Measurements from ENCODE around the gene ADCY9.
A peak's percentile ranks its signal among the peaks of the same experiment; 100 is the strongest.

Gene ADCY9

DNA sequence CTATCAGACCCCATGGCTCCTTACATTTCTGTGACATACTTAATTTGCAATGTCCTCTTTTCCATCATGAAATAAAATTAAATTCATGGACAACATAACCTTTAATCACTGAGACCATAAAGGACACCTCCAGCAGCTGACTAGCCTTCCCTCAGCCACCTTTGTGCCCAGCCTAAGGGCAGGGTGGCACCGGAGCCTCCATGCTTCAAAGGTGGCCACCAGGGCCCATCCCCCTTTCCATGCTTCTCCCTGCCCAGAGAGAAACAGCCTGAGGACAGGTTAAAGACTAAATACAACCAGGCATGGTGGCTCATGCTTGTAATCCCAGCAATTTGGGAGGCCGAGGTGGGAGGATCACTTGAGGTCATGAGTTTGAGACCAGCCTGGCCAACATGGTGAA is 94.3 kb downstream of the ADCY9 start:
- TF ChIP-seq POLR2A (IDR thresholded peaks at IDR 0.05; ENCODE audit: extremely low read depth, insufficient read length) (no peak), MYC (IDR thresholded peaks at IDR 0.05; ENCODE audit: low read depth, low read length) (no peak)
- TF ChIP-seq, protein P1, sequence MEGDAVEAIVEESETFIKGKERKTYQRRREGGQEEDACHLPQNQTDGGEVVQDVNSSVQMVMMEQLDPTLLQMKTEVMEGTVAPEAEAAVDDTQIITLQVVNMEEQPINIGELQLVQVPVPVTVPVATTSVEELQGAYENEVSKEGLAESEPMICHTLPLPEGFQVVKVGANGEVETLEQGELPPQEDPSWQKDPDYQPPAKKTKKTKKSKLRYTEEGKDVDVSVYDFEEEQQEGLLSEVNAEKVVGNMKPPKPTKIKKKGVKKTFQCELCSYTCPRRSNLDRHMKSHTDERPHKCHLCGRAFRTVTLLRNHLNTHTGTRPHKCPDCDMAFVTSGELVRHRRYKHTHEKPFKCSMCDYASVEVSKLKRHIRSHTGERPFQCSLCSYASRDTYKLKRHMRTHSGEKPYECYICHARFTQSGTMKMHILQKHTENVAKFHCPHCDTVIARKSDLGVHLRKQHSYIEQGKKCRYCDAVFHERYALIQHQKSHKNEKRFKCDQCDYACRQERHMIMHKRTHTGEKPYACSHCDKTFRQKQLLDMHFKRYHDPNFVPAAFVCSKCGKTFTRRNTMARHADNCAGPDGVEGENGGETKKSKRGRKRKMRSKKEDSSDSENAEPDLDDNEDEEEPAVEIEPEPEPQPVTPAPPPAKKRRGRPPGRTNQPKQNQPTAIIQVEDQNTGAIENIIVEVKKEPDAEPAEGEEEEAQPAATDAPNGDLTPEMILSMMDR (IDR thresholded peaks at IDR 0.05; ENCODE audit: low read depth, low read length), result no peak
- TF ChIP-seq, protein P2, sequence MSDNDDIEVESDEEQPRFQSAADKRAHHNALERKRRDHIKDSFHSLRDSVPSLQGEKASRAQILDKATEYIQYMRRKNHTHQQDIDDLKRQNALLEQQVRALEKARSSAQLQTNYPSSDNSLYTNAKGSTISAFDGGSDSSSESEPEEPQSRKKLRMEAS (IDR thresholded peaks at IDR 0.05; ENCODE audit: low read depth, low read length), result no peak
- no peak for DNase-seq (ENCODE audit: low read depth)
- no peak overlapping the region for H3K4me3 ChIP-seq (ENCODE audit: low read depth, low read length)

DNA sequence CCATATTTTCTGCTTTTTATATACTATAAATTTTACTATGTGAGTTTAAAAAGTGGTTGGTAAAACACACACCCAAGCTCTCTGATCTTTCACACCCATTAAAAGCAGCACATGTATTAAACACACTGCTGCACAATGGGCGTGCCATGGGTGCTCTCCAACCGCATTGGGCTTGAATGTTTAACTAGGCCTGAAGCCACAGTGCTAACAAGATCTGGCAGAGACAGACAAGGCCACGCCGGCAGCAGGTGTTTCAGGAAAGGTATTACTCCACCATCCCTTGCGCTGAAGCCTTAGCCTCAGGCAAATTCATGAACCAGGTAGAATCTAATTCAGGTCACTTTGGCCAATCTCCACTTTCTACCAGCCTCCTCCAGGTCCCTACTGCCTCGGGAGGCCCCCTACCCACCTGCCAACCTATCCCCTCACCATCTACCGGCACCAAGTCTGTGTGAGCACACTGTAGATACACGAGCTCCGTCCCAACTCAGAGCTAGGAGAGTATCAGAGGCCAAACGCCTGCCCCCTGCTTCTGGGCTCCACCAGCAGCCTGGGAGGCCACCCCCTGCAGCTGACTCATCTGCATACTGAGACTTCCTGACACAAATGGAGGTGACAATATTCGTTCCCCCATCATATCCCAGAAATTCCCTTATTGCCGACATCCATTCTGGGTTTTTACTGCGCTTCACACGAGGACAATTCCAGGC is 95.0 kb downstream of the ADCY9 start:
- TF ChIP-seq, protein P1 (IDR thresholded peaks at IDR 0.05; ENCODE audit: low read depth, low read length), result no peak
- TF ChIP-seq, protein P2 (IDR thresholded peaks at IDR 0.05; ENCODE audit: low read depth, low read length), result no peak
- no peak for TF ChIP-seq MYC (IDR thresholded peaks at IDR 0.05; ENCODE audit: low read depth, low read length)
- no peak overlapping the region for H3K4me3 ChIP-seq (ENCODE audit: low read depth, low read length)
- no peak for DNase-seq (ENCODE audit: low read depth)

DNA sequence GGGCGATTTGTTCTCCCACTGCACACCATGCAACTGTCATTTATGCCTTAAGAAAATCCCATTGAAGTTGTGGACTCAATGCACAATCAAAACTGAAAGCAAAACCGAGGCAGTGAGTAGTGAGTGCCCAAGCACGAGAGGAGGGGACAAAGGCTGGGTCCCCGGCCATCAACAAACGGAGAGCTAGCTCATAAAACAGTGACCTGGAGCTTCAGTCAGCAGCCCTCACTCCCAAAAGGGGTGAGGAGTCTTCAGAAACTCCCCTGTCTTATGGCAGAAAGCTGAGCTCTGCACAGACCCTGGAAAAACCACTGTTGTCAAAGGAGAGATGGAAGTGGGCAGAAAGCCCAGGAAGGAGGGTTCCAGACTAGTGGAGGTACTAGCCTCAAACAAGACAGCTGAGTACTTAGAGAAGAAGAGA is 96.9 kb downstream of the ADCY9 start:
- H3K4me3 ChIP-seq (ENCODE audit: low read depth, low read length), result no peak overlapping the region
- DNase-seq (ENCODE audit: low read depth), result peak; percentile 24
- TF ChIP-seq, protein P2 (IDR thresholded peaks at IDR 0.05; ENCODE audit: low read depth, low read length), result no peak
- no peak for TF ChIP-seq POLR2A (IDR thresholded peaks at IDR 0.05; ENCODE audit: extremely low read depth, insufficient read length)
- TF ChIP-seq MYC (IDR thresholded peaks at IDR 0.05; ENCODE audit: low read depth, low read length), result no peak
- TF ChIP-seq, protein P1 (IDR thresholded peaks at IDR 0.05; ENCODE audit: low read depth, low read length), result no peak

DNA sequence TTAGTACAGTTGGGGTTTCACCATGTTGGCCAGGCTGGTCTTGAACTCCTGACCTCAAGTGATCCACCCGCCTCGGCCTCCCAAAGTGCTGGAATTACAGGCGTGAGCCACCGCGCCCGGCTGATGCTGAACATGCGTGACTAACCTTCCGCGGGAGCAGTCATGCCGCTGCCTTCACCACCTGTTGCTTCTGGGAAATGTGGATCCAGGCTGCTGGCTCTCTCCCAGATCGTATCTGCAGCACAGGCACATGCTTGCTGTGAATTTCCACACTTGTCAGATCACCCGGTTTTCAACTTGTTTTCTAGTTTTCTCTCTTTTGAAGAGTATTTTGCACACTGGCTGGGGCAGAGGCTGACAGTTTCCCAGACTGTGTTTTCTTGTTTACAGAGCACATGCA is 97.9 kb downstream of the ADCY9 start:
- no peak for DNase-seq (ENCODE audit: low read depth)
- TF ChIP-seq, protein P1 (IDR thresholded peaks at IDR 0.05; ENCODE audit: low read depth, low read length), result no peak
- TF ChIP-seq MYC (IDR thresholded peaks at IDR 0.05; ENCODE audit: low read depth, low read length), result no peak
- TF ChIP-seq, protein P2 (IDR thresholded peaks at IDR 0.05; ENCODE audit: low read depth, low read length), result no peak
- no peak for TF ChIP-seq POLR2A (IDR thresholded peaks at IDR 0.05; ENCODE audit: extremely low read depth, insufficient read length)
- no peak overlapping the region for H3K4me3 ChIP-seq (ENCODE audit: low read depth, low read length)

DNA sequence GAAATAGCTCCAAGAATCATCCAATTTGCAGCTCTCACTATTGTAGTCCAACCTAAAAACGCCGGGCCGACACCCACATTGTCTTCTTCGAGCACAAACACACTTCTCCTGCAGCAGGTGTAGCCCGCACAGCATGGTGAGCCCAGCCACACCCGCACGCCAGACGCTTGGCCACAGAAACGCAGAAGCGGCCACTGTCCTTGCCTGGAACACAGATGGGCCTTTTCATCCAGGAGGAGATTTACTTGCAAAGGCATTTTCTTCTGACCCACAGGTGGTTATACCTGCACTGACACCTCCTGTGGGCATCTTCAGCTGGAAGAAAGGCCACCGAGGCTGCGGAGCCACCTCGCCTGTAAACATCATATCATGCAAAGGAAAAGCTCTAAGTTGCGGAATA is 98.4 kb downstream of the ADCY9 start:
- TF ChIP-seq POLR2A (IDR thresholded peaks at IDR 0.05; ENCODE audit: extremely low read depth, insufficient read length), result no peak
- TF ChIP-seq, protein P2 (IDR thresholded peaks at IDR 0.05; ENCODE audit: low read depth, low read length), result no peak
- TF ChIP-seq MYC (IDR thresholded peaks at IDR 0.05; ENCODE audit: low read depth, low read length), result no peak
- TF ChIP-seq, protein P1 (IDR thresholded peaks at IDR 0.05; ENCODE audit: low read depth, low read length), result no peak
- no peak for DNase-seq (ENCODE audit: low read depth)
- no peak overlapping the region for H3K4me3 ChIP-seq (ENCODE audit: low read depth, low read length)
